Mesenchymal stem cell (in vitro differentiated cells and primary cell): Measurements from ENCODE around the gene RAP2A.

Experiments used
- DNase-seq: peaks from one replicate; pipeline ENCODE4 v3.0.0-alpha.2; 2013
- H2AFZ ChIP-seq: one replicate; pipeline ENCODE4 v1.6.1; 2013; ENCODE audit warnings: low read depth, mild to moderate bottlenecking, control low read depth, inconsistent platforms, low read length, moderate library complexity
- H2AK5ac ChIP-seq: 2 replicates; pipeline ENCODE4 v1.6.1; 2013; ENCODE audit warnings: low read length, moderate library complexity, mild to moderate bottlenecking, inconsistent platforms; ENCODE audit not compliant: severe bottlenecking
- H2BK120ac ChIP-seq: one replicate; pipeline ENCODE4 v1.6.1; 2013; ENCODE audit warnings: low read depth, mild to moderate bottlenecking, inconsistent platforms, low read length, moderate library complexity
- H2BK12ac ChIP-seq, 2 experiments: one replicate each; pipeline ENCODE4 v1.6.1; 2013; ENCODE audit warnings: inconsistent platforms in 2 of 2, low read length in 2 of 2, mild to moderate bottlenecking in 2 of 2, moderate library complexity in 2 of 2, control low read depth in 1 of 2
- H2BK15ac ChIP-seq: one replicate; pipeline ENCODE4 v1.6.1; 2013; ENCODE audit warnings: mild to moderate bottlenecking, low read depth, inconsistent platforms; ENCODE audit not compliant: poor library complexity, severe bottlenecking
- H2BK5ac ChIP-seq: 2 replicates; pipeline ENCODE4 v1.6.1; 2013; ENCODE audit warnings: low read depth, mild to moderate bottlenecking, low read length, control low read depth, inconsistent platforms; ENCODE audit not compliant: poor library complexity, severe bottlenecking
- H3K14ac ChIP-seq, 2 experiments: one replicate each; pipeline ENCODE4 v1.6.1; 2013; ENCODE audit warnings: inconsistent platforms in 2 of 2, low read length in 2 of 2, control low read depth in 1 of 2, mild to moderate bottlenecking in 1 of 2, moderate library complexity in 1 of 2
- H3K18ac ChIP-seq, 2 experiments: one replicate each; pipeline ENCODE4 v1.6.1; 2013; ENCODE audit warnings: inconsistent platforms in 2 of 2, low read length in 2 of 2, control low read depth in 1 of 2, low read depth in 1 of 2, mild to moderate bottlenecking in 1 of 2
- H3K23ac ChIP-seq, 2 experiments: one replicate each; pipeline ENCODE4 v1.6.1; 2013; ENCODE audit warnings: inconsistent platforms in 2 of 2, low read length in 2 of 2, mild to moderate bottlenecking in 2 of 2, moderate library complexity in 2 of 2, control low read depth in 1 of 2
- H3K27ac ChIP-seq: 2 replicates; pipeline ENCODE4 v1.5.1; 2013; ENCODE audit warnings: mild to moderate bottlenecking, moderate library complexity, low read length, control low read depth, inconsistent platforms; ENCODE audit not compliant: poor library complexity, severe bottlenecking
- H3K27me3 ChIP-seq, 2 experiments: 2 replicates each; pipeline versions ENCODE4 v1.6.1 to v1.7.0; 2013; ENCODE audit warnings: low read length in 2 of 2, mild to moderate bottlenecking in 2 of 2, moderate library complexity in 2 of 2, control low read depth in 1 of 2, inconsistent platforms in 1 of 2; ENCODE audit not compliant: control insufficient read depth in 1 of 2, insufficient read depth in 1 of 2
- H3K36me3 ChIP-seq, 2 experiments: 2 replicates each; pipeline versions ENCODE4 v1.6.1 to v1.7.0; 2013; ENCODE audit warnings: low read length in 2 of 2, control low read depth in 1 of 2, inconsistent platforms in 1 of 2, low read depth in 1 of 2, mild to moderate bottlenecking in 1 of 2; ENCODE audit not compliant: insufficient read depth in 2 of 2, control insufficient read depth in 1 of 2
- H3K4ac ChIP-seq, 2 experiments: one replicate each; pipeline ENCODE4 v1.6.1; 2013; ENCODE audit warnings: inconsistent platforms in 2 of 2, low read length in 2 of 2, mild to moderate bottlenecking in 2 of 2, moderate library complexity in 2 of 2, control low read depth in 1 of 2, low read depth in 1 of 2
- H3K4me1 ChIP-seq: 2 replicates; pipeline ENCODE4 v1.6.1; 2013; ENCODE audit warnings: low read depth, low read length, control low read depth; ENCODE audit not compliant: control insufficient read depth, insufficient read depth
- H3K4me2 ChIP-seq: 2 replicates; pipeline ENCODE4 v1.6.1; 2013; ENCODE audit warnings: low read length, mild to moderate bottlenecking, inconsistent platforms; ENCODE audit not compliant: poor library complexity, severe bottlenecking
- H3K4me3 ChIP-seq, 2 experiments: 2 replicates each; pipeline versions ENCODE4 v1.5.1 to v1.7.0; 2013; ENCODE audit warnings: low read length in 2 of 2, mild to moderate bottlenecking in 2 of 2, control low read depth in 1 of 2, low read depth in 1 of 2; ENCODE audit not compliant: insufficient read depth in 1 of 2
- H3K79me1 ChIP-seq: replicated peaks from 2 replicates; pipeline ENCODE4 v1.6.1; 2013; ENCODE audit warnings: mild to moderate bottlenecking, control low read depth, low read length, inconsistent platforms; ENCODE audit not compliant: poor library complexity, severe bottlenecking
- H3K9ac ChIP-seq: 2 replicates; pipeline ENCODE4 v1.7.0; 2013; ENCODE audit warnings: mild to moderate bottlenecking, low read length, moderate library complexity
- H3K9me3 ChIP-seq: 2 replicates; pipeline ENCODE4 v1.7.0; 2013; ENCODE audit warnings: mild to moderate bottlenecking, low read length; ENCODE audit not compliant: control insufficient read depth
- H4K8ac ChIP-seq: one replicate; pipeline ENCODE4 v1.6.1; 2013; ENCODE audit warnings: inconsistent platforms, mild to moderate bottlenecking, low read length, moderate library complexity
- H4K91ac ChIP-seq: one replicate; pipeline ENCODE4 v1.6.1; 2013; ENCODE audit warnings: mild to moderate bottlenecking, low read length, inconsistent platforms
- WGBS: methylation state at CpG from one replicate; pipeline ENCODE4 v1.1.7; 2013; ENCODE audit warnings: mixed read lengths; 5-methylcytosine and 5-hydroxymethylcytosine counted together

The RAP2A gene

DNA sequence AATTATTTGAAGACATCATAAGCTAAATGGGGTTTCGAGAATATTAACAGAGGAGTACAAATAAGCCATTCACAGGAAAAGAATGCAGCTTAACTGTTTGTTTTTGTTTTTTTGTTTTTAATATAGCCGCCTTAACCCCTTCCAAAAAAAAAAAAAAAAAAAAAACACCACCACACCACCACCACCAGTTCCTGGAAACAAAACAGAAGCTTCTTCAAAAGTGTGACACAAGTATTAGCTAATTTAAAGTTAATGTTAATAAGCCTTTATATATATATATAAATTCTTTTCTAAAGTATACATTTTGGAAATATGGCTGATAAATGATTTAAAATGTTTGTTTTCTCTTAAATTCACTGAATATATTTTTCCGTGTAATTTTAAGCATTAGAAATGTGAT, 1.4 kb downstream of the RAP2A start:
- no peak overlapping the region for H3K18ac ChIP-seq
- no CpG with 5 or more reads among the region's 3 CpGs for WGBS

DNA sequence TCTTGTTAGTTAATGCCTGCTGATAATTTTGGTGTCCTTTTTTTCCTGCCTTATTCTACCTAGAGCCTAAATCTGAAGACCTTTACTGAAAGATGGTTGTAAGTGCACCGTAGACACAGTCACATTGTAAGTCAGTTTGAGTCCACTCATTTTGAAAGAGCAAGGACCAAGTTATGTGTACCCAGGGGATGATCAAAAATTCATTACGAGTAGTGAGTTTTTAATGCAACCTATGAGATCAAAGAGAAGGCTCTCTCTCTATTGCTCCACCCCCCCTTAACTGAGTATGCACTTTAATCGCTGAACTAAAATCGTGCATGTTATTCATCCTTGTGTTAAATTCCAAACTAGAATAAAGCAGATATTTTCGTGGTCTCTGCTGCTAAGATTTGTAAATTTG, 1.8 kb downstream of the RAP2A start:
- no peak for DNase-seq
- H2BK120ac ChIP-seq, result no peak overlapping the region
- no peak overlapping the region for H3K27ac ChIP-seq
- H3K79me1 ChIP-seq, result peaks cover 16% of the 10 kb centered on the region
- H2BK5ac ChIP-seq, result no peak overlapping the region
- no peak overlapping the region for H2AFZ ChIP-seq
- no peak overlapping the region for H2AK5ac ChIP-seq
- no peak overlapping the region for H4K8ac ChIP-seq
- no peak overlapping the region for H2BK12ac ChIP-seq
- H3K27me3 ChIP-seq, result no peaks in the 10 kb centered on the region
- no peak overlapping the region for H3K14ac ChIP-seq
- peak overlapping the region in 1 of 2 experiments; percentile 85 for H3K4me3 ChIP-seq
- WGBS, result 94% methylated on average over 4 of the region's 5 CpGs
- H3K4me2 ChIP-seq, result peak overlapping the region; percentile 41
- H2BK15ac ChIP-seq, result no peak overlapping the region
- no peak overlapping the region for H4K91ac ChIP-seq
- no peaks in the 10 kb centered on the region for H3K4me1 ChIP-seq
- H3K9me3 ChIP-seq, result no peaks in the 10 kb centered on the region
- H3K36me3 ChIP-seq, result peaks cover 0 to 11% of the 10 kb centered on the region in 2 experiments
- H3K18ac ChIP-seq, result no peak overlapping the region
- H3K4ac ChIP-seq, result no peak overlapping the region
- H3K9ac ChIP-seq, result peak overlapping the region; percentile 88
- H3K23ac ChIP-seq, result no peak overlapping the region

More for the DNA sequence above, 1.4 kb downstream of the RAP2A start:
- H3K23ac ChIP-seq, result no peak overlapping the region
- H3K27me3 ChIP-seq, result no peaks in the 10 kb centered on the region
- no peaks in the 10 kb centered on the region for H3K9me3 ChIP-seq
- H3K4me3 ChIP-seq, result peak overlapping the region in 1 of 2 experiments; percentile 85
- H2BK120ac ChIP-seq, result no peak overlapping the region
- no peak overlapping the region for H3K4me2 ChIP-seq
- H2BK15ac ChIP-seq, result no peak overlapping the region
- H3K36me3 ChIP-seq, result peaks cover 0 to 11% of the 10 kb centered on the region in 2 experiments
- H4K91ac ChIP-seq, result no peak overlapping the region
- H2AFZ ChIP-seq, result no peak overlapping the region
- no peaks in the 10 kb centered on the region for H3K4me1 ChIP-seq
- H4K8ac ChIP-seq, result no peak overlapping the region
- no peak for DNase-seq
- H2BK12ac ChIP-seq, result no peak overlapping the region
- H3K14ac ChIP-seq, result no peak overlapping the region
- peak overlapping the region; percentile 88 for H3K9ac ChIP-seq
- H3K79me1 ChIP-seq, result peaks cover 16% of the 10 kb centered on the region
- H2BK5ac ChIP-seq, result no peak overlapping the region
- no peak overlapping the region for H3K4ac ChIP-seq
- no peak overlapping the region for H3K27ac ChIP-seq
- H2AK5ac ChIP-seq, result no peak overlapping the region

DNA sequence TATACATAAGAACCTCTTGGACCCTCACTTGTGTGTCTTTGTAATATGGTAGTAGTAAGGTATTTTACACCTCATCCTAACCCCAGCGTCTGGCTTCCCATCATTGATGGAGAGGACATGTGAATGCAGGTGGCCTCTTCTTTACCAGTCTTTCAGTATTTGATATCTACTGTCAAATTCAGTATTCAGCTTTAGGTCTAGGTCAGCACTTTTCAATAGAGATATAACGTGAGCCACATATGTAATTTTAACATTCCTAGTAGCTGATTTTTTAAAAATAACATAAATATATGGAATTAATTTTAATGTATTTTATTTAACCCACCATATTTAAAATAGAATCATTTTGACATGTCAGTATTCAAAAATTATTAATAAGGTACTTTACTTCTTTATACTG, 2.9 kb downstream of the RAP2A start:
- H3K4me2 ChIP-seq, result peak overlapping the region; percentile 45
- no peak overlapping the region for H3K18ac ChIP-seq
- H3K4me3 ChIP-seq, result peak overlapping the region in 1 of 2 experiments; percentile 85
- no peak overlapping the region for H3K23ac ChIP-seq
- H3K9me3 ChIP-seq, result no peaks in the 10 kb centered on the region
- H3K27ac ChIP-seq, result no peak overlapping the region
- no peak overlapping the region for H3K9ac ChIP-seq
- no peak overlapping the region for H4K91ac ChIP-seq
- no CpG with 5 or more reads among the region's 2 CpGs for WGBS
- H2AFZ ChIP-seq, result no peak overlapping the region
- H3K4me1 ChIP-seq, result no peaks in the 10 kb centered on the region
- no peak overlapping the region for H4K8ac ChIP-seq
- H3K27me3 ChIP-seq, result no peaks in the 10 kb centered on the region
- no peak overlapping the region for H3K4ac ChIP-seq
- H2BK5ac ChIP-seq, result no peak overlapping the region
- H2AK5ac ChIP-seq, result no peak overlapping the region
- DNase-seq, result no peak
- no peak overlapping the region for H2BK12ac ChIP-seq
- no peak overlapping the region for H3K14ac ChIP-seq
- H2BK15ac ChIP-seq, result no peak overlapping the region
- H3K79me1 ChIP-seq, result peaks cover 11% of the 10 kb centered on the region
- peaks cover 0 to 11% of the 10 kb centered on the region in 2 experiments for H3K36me3 ChIP-seq
- no peak overlapping the region for H2BK120ac ChIP-seq

DNA sequence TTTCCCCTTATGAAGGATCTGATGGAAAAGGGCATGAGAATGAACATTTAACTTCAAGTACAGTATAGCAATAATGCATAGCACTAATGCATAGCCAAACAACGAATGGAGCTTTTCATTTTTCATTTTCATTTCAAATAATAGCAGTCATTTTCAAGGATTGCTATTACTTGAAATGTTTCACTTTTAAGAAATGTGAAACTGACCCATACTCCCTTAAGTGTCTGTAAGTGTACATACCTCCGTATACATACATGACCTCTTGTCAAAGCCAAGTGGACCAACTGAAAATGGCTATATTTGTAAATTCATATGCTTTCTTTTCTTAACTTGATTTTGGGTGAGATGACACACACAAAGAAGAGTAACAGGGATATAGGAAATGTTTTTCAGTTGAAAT, 3.8 kb downstream of the RAP2A start:
- Histone ChIP-seq H2BK120ac (no peak overlapping the region), H3K27ac (no peak overlapping the region), H2AFZ (no peak overlapping the region), H3K23ac (no peak overlapping the region), H2BK5ac (no peak overlapping the region), H3K36me3 (peaks cover 0 to 11% of the 10 kb centered on the region in 2 experiments), H4K8ac (no peak overlapping the region), H3K4me1 (no peaks in the 10 kb centered on the region), H2BK15ac (no peak overlapping the region), H3K9ac (no peak overlapping the region), H3K4ac (no peak overlapping the region), H3K4me3 (no peak overlapping the region), H4K91ac (no peak overlapping the region), H3K18ac (no peak overlapping the region), H3K9me3 (no peaks in the 10 kb centered on the region), H3K14ac (no peak overlapping the region), H3K4me2 (no peak overlapping the region), H2AK5ac (no peak overlapping the region), H2BK12ac (no peak overlapping the region), H3K27me3 (no peaks in the 10 kb centered on the region), H3K79me1 (peaks cover 7% of the 10 kb centered on the region)
- 100% methylated on average over 1 of the region's 2 CpGs for WGBS
- no peak for DNase-seq
